H1 (cell line): Measurements from ENCODE around the gene KRTAP17-1. TPM values are rescaled to one million over a fixed set of nuclear protein-coding genes. Genes with fewer than 3 reads are reported as not detected.

ENCODE experiments used
- EZH2 ChIP-seq: fragments of 200-600 bp; sonication (generic); IDR thresholded peaks from 2 replicates; pipeline ENCODE4 v1.7.1; 2012; ENCODE audit warnings: low read depth, mild to moderate bottlenecking, moderate library complexity, low read length, inconsistent platforms; ENCODE audit not compliant: severe bottlenecking
- PHF8 ChIP-seq: fragments of 200-600 bp; sonication (generic); conservative IDR thresholded peaks from 2 replicates; pipeline ENCODE4 v1.7.1; 2012; ENCODE audit warnings: low read depth, mild to moderate bottlenecking, inconsistent platforms, low read length, moderate library complexity
- polyA plus RNA-seq, 7 experiments: library from polyadenylated mRNA; depleted of rRNA in 3 of 7; stranded (reverse) in 5 of 7; unstranded in 2 of 7; fragments of >200 nt in 5 of 7; fragments of 200-250 nt in 2 of 7; gene quantifications; 1 replicate in 5 of 7; 2 replicates in 1 of 7; 4 replicates in 1 of 7; pipeline versions ENCODE4 v1.2.1 to v1.2.3, GENCODE V29; 2011 to 2013; ENCODE audit warnings: missing spikeins in 2 of 7, mixed read lengths in 2 of 7
- total RNA-seq: library from RNA; stranded (reverse); fragmentation: NEBNext Ultra II Directional; extraction: Animal tissue kit (Norgen Biotek cat#: 25700); gene quantifications from 2 replicates; pipeline ENCODE4 v1.2.1, GENCODE V29; 2021

Gene KRTAP17-1
- total and polyA plus RNA-seq, 2 of the 8 experiments (the other 6 are each of a cell fraction or from before 2014, with no cell fraction given) = not detected

GRCh38 chr17:41304091-41304490, 11.4 kb downstream of the KRTAP17-1 start (continued):
- TF ChIP-seq EZH2 = no peak
- no peak for TF ChIP-seq PHF8
- TF ChIP-seq, all 59 proteins: peak for 0
